HG03558 (cell line): ENCODE data around the gene APBB2.

ENCODE experiments used
- ATAC-seq: cut with Tn5 transposase; IDR thresholded peaks from one replicate; pipeline ENCODE4 v1.9.1; 2021; ENCODE audit warnings: moderate number of reproducible peaks; ENCODE audit not compliant: unreplicated experiment; ENCODE audit errors: extremely low read depth

APBB2 gene

GRCh38 chr4:41041551-41041950 lies 172.8 kb downstream of the APBB2 start:
- ATAC-seq = no peak

GRCh38 chr4:41039317-41039716 lies 175.0 kb downstream of the APBB2 start:
- ATAC-seq = no peak

GRCh38 chr4:41038304-41038703 lies 176.0 kb downstream of the APBB2 start:
- no peak for ATAC-seq

- no peak for ATAC-seq
These were observed 185.2 kb downstream of the APBB2 start for GRCh38 chr4:41029098-41029497.

- no peak for ATAC-seq
These were observed 185.8 kb downstream of the APBB2 start for GRCh38 chr4:41028392-41029076.

GRCh38 chr4:41026971-41027370 lies 187.4 kb downstream of the APBB2 start:
- no peak for ATAC-seq

- no peak for ATAC-seq
These were observed 188.5 kb downstream of the APBB2 start for GRCh38 chr4:41025824-41026223.

GRCh38 chr4:41024556-41025491 lies 189.5 kb downstream of the APBB2 start:
- ATAC-seq = no peak

GRCh38 chr4:41022116-41022515 lies 192.2 kb downstream of the APBB2 start:
- no peak for ATAC-seq

GRCh38 chr4:41015016-41015675 lies 199.2 kb downstream of the APBB2 start:
- ATAC-seq = no peak

GRCh38 chr4:41014158-41014557 lies 200.2 kb downstream of the APBB2 start:
- ATAC-seq = no peak

- ATAC-seq = no peak
These were observed 200.6 kb downstream of the APBB2 start for GRCh38 chr4:41013746-41014145.

GRCh38 chr4:41012911-41013310 lies 201.4 kb downstream of the APBB2 start:
- no peak for ATAC-seq

- ATAC-seq = no peak
These were observed 202.0 kb downstream of the APBB2 start for GRCh38 chr4:41012293-41012692.

GRCh38 chr4:41009411-41009810 lies 204.9 kb downstream of the APBB2 start:
- no peak for ATAC-seq

- no peak for ATAC-seq
These were observed 208.2 kb downstream of the APBB2 start for GRCh38 chr4:41006141-41006540.

GRCh38 chr4:41002309-41002708 lies 212.0 kb downstream of the APBB2 start:
- ATAC-seq = no peak

GRCh38 chr4:41000356-41000755 lies 214.0 kb downstream of the APBB2 start:
- ATAC-seq = no peak

- ATAC-seq = no peak
These were observed 215.5 kb downstream of the APBB2 start for GRCh38 chr4:40998675-40999358.

GRCh38 chr4:40995850-40996249 lies 218.5 kb downstream of the APBB2 start:
- no peak for ATAC-seq
